HG02623 (cell line): Measurements from ENCODE around the gene TUBB1.
"Not testable (repeated sequence)": the region's sequence is repeated elsewhere in the genome, so short reads cannot be mapped to it uniquely, and the experiment has no call there.

ENCODE experiments used
- ATAC-seq: cut with Tn5 transposase; IDR thresholded peaks from one replicate; pipeline ENCODE4 v1.9.1; 2021; ENCODE audit warnings: moderate library complexity; ENCODE audit not compliant: unreplicated experiment

TUBB1 gene

GRCh38 chr20:59019217-59019616 is at the start of gene TUBB1:
Gene TUBB1 (plus strand): TSS chr20:59019429. CDS start chr20:59019523, 94 bp downstream.
- no peak for ATAC-seq

- no peak for ATAC-seq
These were observed 49.8 kb upstream of the TUBB1 start for GRCh38 chr20:58969439-58969838.

- ATAC-seq: peak; percentile 47
These were observed 49.1 kb upstream of the TUBB1 start for GRCh38 chr20:58970146-58970545.

GRCh38 chr20:58971429-58971828 is 47.8 kb upstream of the TUBB1 start:
- no peak for ATAC-seq

GRCh38 chr20:58973179-58973578 is 46.0 kb upstream of the TUBB1 start:
- ATAC-seq: no peak

GRCh38 chr20:58973866-58974265 is 45.4 kb upstream of the TUBB1 start:
- ATAC-seq: no peak

- no peak for ATAC-seq
These were observed 43.9 kb upstream of the TUBB1 start for GRCh38 chr20:58975353-58975752.

- ATAC-seq: no peak
These were observed 43.0 kb upstream of the TUBB1 start for GRCh38 chr20:58976061-58976730.

- no peak for ATAC-seq
These were observed 40.7 kb upstream of the TUBB1 start for GRCh38 chr20:58978351-58979190.

- ATAC-seq: peak; percentile 74
These were observed 38.3 kb upstream of the TUBB1 start, which contains the start of gene NELFCD for GRCh38 chr20:58980711-58981627. Gene NELFCD (plus strand): TSS chr20:58981256. CDS start chr20:58981310, 54 bp downstream.

GRCh38 chr20:58981628-58982364 is 37.4 kb upstream of the TUBB1 start:
- no peak for ATAC-seq

GRCh38 chr20:58982406-58983114 is 36.7 kb upstream of the TUBB1 start:
- no peak for ATAC-seq

GRCh38 chr20:58983115-58983468 is 36.1 kb upstream of the TUBB1 start:
- ATAC-seq: not testable (repeated sequence)

- no peak for ATAC-seq
These were observed 34.5 kb upstream of the TUBB1 start for GRCh38 chr20:58984691-58985090.

- ATAC-seq: no peak
These were observed 33.6 kb upstream of the TUBB1 start for GRCh38 chr20:58985656-58986055.

GRCh38 chr20:58986286-58986967 is 32.8 kb upstream of the TUBB1 start:
- ATAC-seq: no peak

GRCh38 chr20:58986968-58987517 is 32.2 kb upstream of the TUBB1 start:
- ATAC-seq: no peak

GRCh38 chr20:58987790-58988564 is 31.3 kb upstream of the TUBB1 start:
- ATAC-seq: no peak
